Nephron progenitor cell (in vitro differentiated cells): ENCODE measurements around the gene CYSTM1.
A peak's percentile ranks its signal among the peaks of the same experiment; 100 is the strongest.

ENCODE experiments used
- DNase-seq: peaks from one replicate; pipeline ENCODE4 v3.0.0; 2021
- H3K27ac Mint-ChIP-seq: 2 replicates; pipeline ENCODE4 v1.8.0; 2021; ENCODE audit warnings: mild to moderate bottlenecking, moderate library complexity, mixed read lengths
- H3K27me3 Mint-ChIP-seq: 2 replicates; pipeline ENCODE4 v1.8.0; 2021; ENCODE audit warnings: mild to moderate bottlenecking, low read depth, mixed read lengths; ENCODE audit not compliant: poor library complexity
- H3K36me3 Mint-ChIP-seq: 2 replicates; pipeline ENCODE4 v1.8.0; 2021; ENCODE audit warnings: low read depth, mixed read lengths
- H3K4me1 Mint-ChIP-seq: 2 replicates; pipeline ENCODE4 v1.8.0; 2021; ENCODE audit warnings: mixed read lengths
- H3K4me3 Mint-ChIP-seq: 2 replicates; pipeline ENCODE4 v1.8.0; 2021; ENCODE audit warnings: mild to moderate bottlenecking, moderate library complexity, mixed read lengths
- H3K9me3 Mint-ChIP-seq: 2 replicates; pipeline ENCODE4 v1.8.0; 2021; ENCODE audit warnings: mild to moderate bottlenecking, moderate library complexity, mixed read lengths
- TF ChIP-seq, protein P1 (sequence below): fragments of 200-600 bp; sonication (generic); IDR thresholded peaks from 2 replicates; pipeline ENCODE4 v1.5.0; 2021; ENCODE audit warnings: antibody characterized with exemption

Gene CYSTM1

DNA sequence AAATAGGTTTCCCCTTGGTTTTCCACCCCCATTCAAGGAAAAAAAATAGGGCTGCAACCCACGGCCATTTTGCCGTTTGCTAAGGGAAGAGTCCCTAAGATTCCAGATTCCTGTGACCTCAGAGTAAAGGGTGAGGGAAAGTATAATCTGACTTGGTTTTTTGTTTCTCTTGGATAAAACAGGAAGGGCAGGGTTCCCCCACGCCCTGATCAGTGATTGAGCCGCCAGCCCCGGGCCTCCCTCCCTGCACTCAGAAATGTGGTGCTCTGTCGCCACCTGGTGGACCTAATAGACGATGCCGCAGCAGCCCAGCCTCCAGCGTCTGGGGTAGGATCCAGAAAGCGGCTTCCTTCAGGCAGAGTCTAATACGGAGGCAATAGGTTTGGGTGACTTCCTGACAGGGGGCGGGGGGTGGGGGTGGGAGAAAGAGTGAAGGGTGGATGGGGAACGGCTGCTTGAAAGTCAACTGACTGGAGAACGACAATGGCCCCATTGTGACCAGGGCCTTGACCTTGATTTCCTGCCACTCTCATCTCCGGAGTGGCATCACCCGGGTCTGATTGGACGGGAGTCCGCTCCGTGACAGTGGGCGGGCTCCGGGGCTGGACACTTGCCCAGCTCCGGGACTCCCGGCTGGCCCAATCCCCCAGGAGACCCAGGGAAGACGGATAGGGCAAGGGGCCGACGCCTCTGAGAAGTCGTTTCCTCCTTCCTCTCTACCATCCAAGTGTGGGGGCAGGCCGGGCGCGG is 17.8 kb upstream of the CYSTM1 start:
- Mint-ChIP-seq H3K27ac (no peak overlapping the region), H3K27me3 (peaks cover 68% of the 10 kb centered on the region), H3K36me3 (no peaks in the 10 kb centered on the region), H3K4me1 (peaks cover 4% of the 10 kb centered on the region), H3K9me3 (no peaks in the 10 kb centered on the region), H3K4me3 (peak overlapping the region; percentile 63)
- DNase-seq: peak; percentile 91
- TF ChIP-seq, protein P1, sequence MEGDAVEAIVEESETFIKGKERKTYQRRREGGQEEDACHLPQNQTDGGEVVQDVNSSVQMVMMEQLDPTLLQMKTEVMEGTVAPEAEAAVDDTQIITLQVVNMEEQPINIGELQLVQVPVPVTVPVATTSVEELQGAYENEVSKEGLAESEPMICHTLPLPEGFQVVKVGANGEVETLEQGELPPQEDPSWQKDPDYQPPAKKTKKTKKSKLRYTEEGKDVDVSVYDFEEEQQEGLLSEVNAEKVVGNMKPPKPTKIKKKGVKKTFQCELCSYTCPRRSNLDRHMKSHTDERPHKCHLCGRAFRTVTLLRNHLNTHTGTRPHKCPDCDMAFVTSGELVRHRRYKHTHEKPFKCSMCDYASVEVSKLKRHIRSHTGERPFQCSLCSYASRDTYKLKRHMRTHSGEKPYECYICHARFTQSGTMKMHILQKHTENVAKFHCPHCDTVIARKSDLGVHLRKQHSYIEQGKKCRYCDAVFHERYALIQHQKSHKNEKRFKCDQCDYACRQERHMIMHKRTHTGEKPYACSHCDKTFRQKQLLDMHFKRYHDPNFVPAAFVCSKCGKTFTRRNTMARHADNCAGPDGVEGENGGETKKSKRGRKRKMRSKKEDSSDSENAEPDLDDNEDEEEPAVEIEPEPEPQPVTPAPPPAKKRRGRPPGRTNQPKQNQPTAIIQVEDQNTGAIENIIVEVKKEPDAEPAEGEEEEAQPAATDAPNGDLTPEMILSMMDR: peak; percentile 78

DNA sequence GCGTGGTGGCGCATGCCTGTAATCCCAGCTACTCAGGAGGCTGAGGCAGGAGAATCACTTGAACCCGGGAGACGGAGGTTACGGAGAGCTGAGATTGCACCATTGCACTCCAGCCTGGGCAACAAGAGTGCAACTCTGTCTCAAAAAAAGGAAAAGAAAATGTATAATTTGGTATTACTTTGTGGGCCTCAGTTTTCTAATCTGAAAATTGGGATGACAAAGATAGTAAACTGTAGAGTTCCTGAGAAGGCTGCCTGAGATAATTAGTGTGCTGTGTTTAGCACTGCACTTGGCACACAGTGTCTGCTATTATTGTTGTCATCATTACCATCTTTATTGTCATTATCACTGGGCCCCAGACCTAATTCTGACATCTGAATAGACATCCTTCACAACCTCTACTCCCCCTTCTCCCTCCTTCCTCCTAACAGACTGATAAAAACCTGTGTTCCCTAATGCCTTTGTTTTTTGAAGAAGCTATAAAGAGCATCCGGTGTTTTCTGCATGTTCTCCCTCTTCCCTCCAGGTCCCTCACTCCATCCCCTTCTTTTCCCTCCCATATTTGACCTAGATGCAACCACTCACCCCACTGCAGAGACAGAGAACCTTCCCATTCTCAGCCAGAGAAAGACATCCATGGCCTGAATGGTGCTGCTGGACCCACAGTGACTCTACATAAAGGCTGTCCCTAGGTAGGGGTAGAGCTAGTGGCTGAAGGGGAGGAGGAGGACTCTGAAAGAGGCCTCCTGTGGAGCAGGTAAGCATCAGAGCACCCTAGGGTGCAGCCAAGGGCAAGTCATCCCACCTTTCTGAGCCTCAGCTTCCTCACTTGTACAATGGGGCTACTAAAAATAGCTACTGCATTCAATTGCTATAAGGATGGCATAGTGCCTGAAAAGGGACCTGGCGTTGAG is 15.7 kb upstream of the CYSTM1 start:
- TF ChIP-seq, protein P1: no peak
- DNase-seq: no peak
- no peaks in the 10 kb centered on the region for H3K36me3 Mint-ChIP-seq
- no peak overlapping the region for H3K4me3 Mint-ChIP-seq
- H3K9me3 Mint-ChIP-seq: no peaks in the 10 kb centered on the region
- H3K27me3 Mint-ChIP-seq: peaks cover 62% of the 10 kb centered on the region
- H3K4me1 Mint-ChIP-seq: peaks cover 4% of the 10 kb centered on the region
- H3K27ac Mint-ChIP-seq: no peak overlapping the region

DNA sequence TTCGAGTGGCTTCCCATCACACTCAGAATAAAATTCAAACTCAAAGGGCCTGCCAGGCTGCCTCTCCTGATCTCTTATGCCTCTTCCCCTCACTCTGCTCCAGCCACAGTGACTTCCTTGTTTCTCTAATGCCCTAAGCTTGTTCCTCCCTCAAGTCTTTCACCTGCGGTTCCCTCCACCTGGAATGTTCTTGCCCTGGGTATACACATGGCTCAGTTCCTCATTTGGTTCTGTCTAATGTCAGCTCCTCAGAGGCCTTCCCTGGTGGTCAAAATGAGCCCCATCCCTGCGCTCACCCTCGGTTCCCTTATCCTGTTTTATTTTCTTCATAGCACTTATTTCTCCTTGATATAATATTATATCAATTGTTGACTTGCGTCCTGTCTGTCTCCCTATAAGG is 12.7 kb upstream of the CYSTM1 start:
- TF ChIP-seq, protein P1: no peak
- no peak overlapping the region for H3K4me3 Mint-ChIP-seq
- peaks cover 7% of the 10 kb centered on the region for H3K4me1 Mint-ChIP-seq
- H3K27me3 Mint-ChIP-seq: peaks cover 46% of the 10 kb centered on the region
- no peak for DNase-seq
- no peaks in the 10 kb centered on the region for H3K9me3 Mint-ChIP-seq
- no peak overlapping the region for H3K27ac Mint-ChIP-seq
- no peaks in the 10 kb centered on the region for H3K36me3 Mint-ChIP-seq

DNA sequence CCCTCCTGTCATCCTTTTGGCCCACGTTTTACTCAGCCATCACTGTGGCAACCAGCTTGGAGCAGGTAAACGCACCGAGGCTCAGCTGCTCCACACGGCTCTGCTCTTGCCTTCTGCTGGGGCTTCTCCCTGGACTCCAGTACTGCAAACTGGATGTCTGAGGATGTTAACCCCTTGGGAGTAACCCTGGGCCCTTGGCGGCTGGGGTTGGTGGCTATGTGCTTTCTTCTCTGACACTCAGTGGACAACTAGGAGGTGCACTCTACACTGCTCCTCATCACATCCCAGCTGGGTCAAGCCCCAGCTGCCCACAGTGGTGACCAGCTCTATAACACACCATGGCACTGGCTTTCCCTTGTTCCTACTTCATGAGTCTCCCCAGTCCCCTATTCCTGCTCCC is 12.2 kb upstream of the CYSTM1 start:
- Mint-ChIP-seq H3K9me3 (no peaks in the 10 kb centered on the region), H3K27me3 (peaks cover 41% of the 10 kb centered on the region), H3K36me3 (no peaks in the 10 kb centered on the region), H3K4me1 (peaks cover 7% of the 10 kb centered on the region), H3K27ac (no peak overlapping the region), H3K4me3 (no peak overlapping the region)
- no peak for DNase-seq
- TF ChIP-seq, protein P1: no peak

DNA sequence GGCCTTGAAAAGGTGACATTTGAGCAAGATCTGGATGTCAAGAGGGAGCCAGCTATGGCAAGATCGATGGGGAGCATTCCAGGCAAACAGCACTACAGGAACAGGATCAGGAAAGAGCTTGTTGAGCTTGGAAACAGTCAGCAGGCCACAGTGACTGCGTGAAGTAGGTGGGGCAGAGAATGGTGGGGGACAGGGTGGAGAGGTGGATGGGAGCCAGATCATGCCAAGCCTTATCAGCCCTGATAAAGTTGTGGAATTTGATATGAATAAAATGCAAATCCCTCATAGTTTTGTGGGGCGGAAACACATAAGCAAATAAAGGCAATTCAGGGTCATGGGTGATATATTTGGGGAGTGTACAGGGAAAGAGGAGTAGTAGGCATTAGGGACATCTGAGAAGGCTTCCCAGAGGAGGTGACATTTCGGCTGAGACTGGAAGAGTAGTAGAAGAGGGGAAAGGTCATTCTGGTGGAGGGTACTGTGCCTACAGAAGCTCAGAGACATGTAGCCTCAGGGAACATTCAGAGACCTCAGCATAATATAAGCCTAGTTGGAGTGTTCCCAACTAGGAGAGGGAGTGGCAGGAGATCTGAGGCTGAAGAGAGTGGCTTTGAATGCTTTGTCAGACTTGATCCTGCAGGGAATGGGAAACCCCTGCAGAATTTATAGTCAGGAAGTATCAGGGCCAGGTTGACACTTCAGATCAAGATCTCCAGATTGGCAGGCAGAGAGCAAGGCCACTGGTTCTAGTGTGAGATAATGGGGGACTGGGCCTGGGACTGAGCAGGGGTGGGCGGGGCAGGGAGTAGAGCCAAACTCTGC is 9.7 kb upstream of the CYSTM1 start:
- TF ChIP-seq, protein P1: no peak
- H3K4me3 Mint-ChIP-seq: no peak overlapping the region
- H3K4me1 Mint-ChIP-seq: peaks cover 7% of the 10 kb centered on the region
- DNase-seq: no peak
- peaks cover 30% of the 10 kb centered on the region for H3K27me3 Mint-ChIP-seq
- no peaks in the 10 kb centered on the region for H3K9me3 Mint-ChIP-seq
- H3K36me3 Mint-ChIP-seq: no peaks in the 10 kb centered on the region
- no peak overlapping the region for H3K27ac Mint-ChIP-seq
